HEK293T (cell line): ENCODE measurements around the gene CD52.

Experiments
- CTCF ChIA-PET: fragments of 350-600 bp; formaldehyde crosslinking; extraction: SDS; loops from one replicate; lab custom pipeline; 2021; ENCODE audit warnings: antibody characterized with exemption, inconsistent platforms; lab: Yijun Ruan, JAX
- POLR2A ChIA-PET: fragments of 350-600 bp; formaldehyde crosslinking; extraction: SDS; loops from one replicate; lab custom pipeline; 2020; ENCODE audit warnings: antibody characterized with exemption, inconsistent platforms; lab: Yijun Ruan, JAX
- DNase-seq: peaks from one replicate; pipeline ENCODE4 v3.0.0; 2012; ENCODE audit warnings: mixed read lengths; ENCODE audit errors: extremely low spot score
- ARNT ChIP-seq: fragments of 450-650 bp; IDR thresholded peaks from 2 replicates; pipeline ENCODE4 v1.6.1; 2017; ENCODE audit warnings: mild to moderate bottlenecking
- BHLHE40 ChIP-seq: fragments of 450-650 bp; IDR thresholded peaks from 2 replicates; pipeline ENCODE4 v1.6.1; 2016; ENCODE audit warnings: mild to moderate bottlenecking, moderate library complexity, borderline replicate concordance
- CTBP1 ChIP-seq: fragments of 450-650 bp; IDR thresholded peaks from 2 replicates; pipeline ENCODE4 v1.6.1; 2016; ENCODE audit warnings: borderline replicate concordance
- ELF4 ChIP-seq: fragments of 450-650 bp; IDR thresholded peaks from 2 replicates; pipeline ENCODE4 v1.6.1; 2017; ENCODE audit warnings: antibody characterized with exemption
- FOXA1 ChIP-seq: fragments of 450-650 bp; IDR thresholded peaks from 2 replicates; pipeline ENCODE4 v1.6.1; 2016; ENCODE audit warnings: mild to moderate bottlenecking
- FOXK2 ChIP-seq: fragments of 450-650 bp; IDR thresholded peaks from 2 replicates; pipeline ENCODE4 v1.6.1; 2016; ENCODE audit warnings: mild to moderate bottlenecking
- FOXM1 ChIP-seq: fragments of 450-650 bp; IDR thresholded peaks from 2 replicates; pipeline ENCODE4 v1.6.1; 2017; ENCODE audit warnings: mild to moderate bottlenecking, borderline replicate concordance
- HDGF ChIP-seq: fragments of 450-650 bp; IDR thresholded peaks from 2 replicates; pipeline ENCODE4 v1.6.1; 2017; ENCODE audit warnings: antibody characterized with exemption, borderline replicate concordance
- L3MBTL2 ChIP-seq: fragments of 450-650 bp; conservative IDR thresholded peaks from 2 replicates; pipeline ENCODE4 v1.6.1; 2016; ENCODE audit warnings: mild to moderate bottlenecking
- LEF1 ChIP-seq: fragments of 450-650 bp; IDR thresholded peaks from 2 replicates; pipeline ENCODE4 v1.6.1; 2017; ENCODE audit warnings: mild to moderate bottlenecking, borderline replicate concordance
- NFRKB ChIP-seq: fragments of 450-650 bp; IDR thresholded peaks from 2 replicates; pipeline ENCODE4 v1.6.1; 2016; ENCODE audit warnings: mild to moderate bottlenecking, moderate library complexity
- PKNOX1 ChIP-seq: fragments of 450-650 bp; IDR thresholded peaks from 2 replicates; pipeline ENCODE4 v1.6.1; 2016
- SP1 ChIP-seq: fragments of 450-650 bp; IDR thresholded peaks from 2 replicates; pipeline ENCODE4 v1.6.1; 2017
- SUZ12 ChIP-seq: fragments of 450-650 bp; IDR thresholded peaks from 2 replicates; pipeline ENCODE4 v1.6.1; 2016; ENCODE audit warnings: mild to moderate bottlenecking
- TARDBP ChIP-seq: fragments of 450-650 bp; IDR thresholded peaks from 2 replicates; pipeline ENCODE4 v1.6.1; 2016
- ZNF384 ChIP-seq: fragments of 450-650 bp; IDR thresholded peaks from 2 replicates; pipeline ENCODE4 v1.6.1; 2016

Gene CD52

GRCh38 chr1:26286064-26286416 lies 31.7 kb upstream of the CD52 start:
- CTCF ChIA-PET = interaction anchor here (0.7 to 4.0 kb wide), 19 partner anchors 8 to 133 kb away, joined by 3 to 55 read pairs (median 4); partner anchors contain the start of gene UBXN11
- POLR2A ChIA-PET = interaction anchor here (1.0 to 1.8 kb wide), 3 partner anchors 21 to 146 kb away, joined by 4 read pairs; partner anchors contain the start of genes CEP85 and DHDDS
- no peak for DNase-seq
- TF ChIP-seq BHLHE40 = no peak

GRCh38 chr1:26287033-26287711 lies 30.6 kb upstream of the CD52 start:
- TF ChIP-seq LEF1 (no peak), ZNF384 (no peak), ARNT (no peak), PKNOX1 (no peak), HDGF (no peak), NFRKB (no peak), FOXK2 (no peak)
- ChIA-PET POLR2A (interaction anchor here (1.8 kb wide), 1 partner anchor 20 kb away, joined by 4 read pairs; no protein-coding TSS in a partner anchor), CTCF (no interaction called here)
- DNase-seq = no peak

- CTCF ChIA-PET = interaction anchor here (1.3 to 1.5 kb wide), 2 partner anchors 8 to 28 kb away, joined by 4 to 5 read pairs; partner anchors contain the start of gene SH3BGRL3
Observed at GRCh38 chr1:26287811-26288210, 29.9 kb upstream of the CD52 start.

GRCh38 chr1:26288311-26288941 lies 29.3 kb upstream of the CD52 start:
- no peak for DNase-seq
- ChIA-PET POLR2A (interaction anchor here (1.3 kb wide), 1 partner anchor 19 kb away, joined by 5 read pairs; the partner anchor contains the start of gene UBXN11), CTCF (interaction anchor here (1.1 to 2.2 kb wide), 4 partner anchors 9 to 33 kb away, joined by 3 to 6 read pairs (median 4); partner anchors contain the start of gene SH3BGRL3)
- TF ChIP-seq FOXM1 = no peak
- TF ChIP-seq CTBP1 = no peak
- TF ChIP-seq PKNOX1 = no peak
- TF ChIP-seq ARNT = no peak
- TF ChIP-seq ZNF384 = no peak
- TF ChIP-seq SUZ12 = no peak
- TF ChIP-seq TARDBP = no peak
- TF ChIP-seq HDGF = no peak
- TF ChIP-seq L3MBTL2 = no peak
- TF ChIP-seq FOXA1 = no peak
- TF ChIP-seq ELF4 = no peak
- no peak for TF ChIP-seq LEF1
- TF ChIP-seq BHLHE40 = no peak
- no peak for TF ChIP-seq NFRKB

More at GRCh38 chr1:26287811-26288210, 29.9 kb upstream of the CD52 start:
- no peak for DNase-seq
- TF ChIP-seq ELF4 = no peak
- no peak for TF ChIP-seq TARDBP
- no peak for TF ChIP-seq LEF1
- no peak for TF ChIP-seq SUZ12
- no peak for TF ChIP-seq ARNT
- no peak for TF ChIP-seq L3MBTL2
- POLR2A ChIA-PET = no interaction called here

- ChIA-PET CTCF (interaction anchor here (1.1 to 2.2 kb wide), 4 partner anchors 10 to 32 kb away, joined by 3 to 6 read pairs (median 4); partner anchors contain the start of gene SH3BGRL3), POLR2A (interaction anchor here (1.3 kb wide), 1 partner anchor 18 kb away, joined by 5 read pairs; the partner anchor contains the start of gene UBXN11)
- DNase-seq = no peak
- no peak for TF ChIP-seq CTBP1
- no peak for TF ChIP-seq SUZ12
- TF ChIP-seq L3MBTL2 = no peak
- TF ChIP-seq LEF1 = no peak
- TF ChIP-seq HDGF = no peak
- TF ChIP-seq TARDBP = no peak
- TF ChIP-seq NFRKB = no peak
- no peak for TF ChIP-seq ELF4
- TF ChIP-seq ARNT = no peak
Observed at GRCh38 chr1:26289158-26290059, 28.3 kb upstream of the CD52 start.

GRCh38 chr1:26290122-26290881 lies 27.5 kb upstream of the CD52 start:
- ChIA-PET POLR2A (no interaction called here), CTCF (interaction anchor here (2.2 kb wide), 1 partner anchor 31 kb away, joined by 6 read pairs; no protein-coding TSS in a partner anchor)
- TF ChIP-seq SP1 (no peak), FOXM1 (no peak), SUZ12 (no peak), LEF1 (no peak), ELF4 (no peak), FOXK2 (no peak), FOXA1 (no peak), BHLHE40 (no peak), NFRKB (no peak), ZNF384 (no peak), TARDBP (no peak), L3MBTL2 (no peak), HDGF (no peak), PKNOX1 (no peak), ARNT (no peak), CTBP1 (no peak)
- DNase-seq = no peak
